Measurements from ENCODE around the gene KRTAP5-3. TPM values are rescaled to one million over a fixed set of nuclear protein-coding genes. Genes with fewer than 3 reads are reported as not detected.

Gene KRTAP5-3
- total and polyA plus RNA-seq, 9 of the 15 experiments (the other 6 are each of a cell fraction or from before 2014, with no cell fraction given): not detected

DNA sequence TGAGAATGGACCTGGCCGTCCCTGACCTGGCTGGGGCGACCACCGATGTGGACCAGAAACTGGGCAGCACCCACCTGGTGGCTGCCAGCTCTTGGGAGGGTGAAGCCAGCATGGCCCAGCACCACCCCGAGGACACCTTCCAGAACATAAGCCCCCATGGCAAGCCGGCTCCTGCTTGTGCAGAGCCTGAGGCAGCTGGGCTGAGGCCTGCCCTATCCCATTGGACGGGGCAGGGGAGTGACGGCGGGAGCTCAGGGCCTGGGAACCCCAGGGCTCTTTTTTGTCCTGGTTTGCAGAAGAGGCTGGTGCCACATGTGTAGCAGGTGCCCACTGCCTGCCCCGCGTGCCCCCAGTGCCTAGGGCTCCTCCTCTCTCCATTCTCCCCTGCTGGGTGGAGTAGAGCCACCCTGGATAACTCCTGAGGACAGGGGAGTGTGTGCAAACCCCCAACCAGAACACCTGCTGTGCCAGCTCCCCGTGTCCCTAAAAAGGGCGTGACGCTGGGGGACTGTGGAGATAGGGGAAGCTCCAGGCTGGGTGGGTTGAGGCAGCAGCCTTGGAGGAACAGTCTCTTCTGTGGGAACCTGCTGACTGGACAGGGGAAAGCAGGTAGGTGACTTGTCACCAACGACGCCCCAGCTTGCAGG lies 48.1 kb downstream of the KRTAP5-3 start:
- H3K9ac ChIP-seq (ENCODE audit: insufficient read depth in 1 of 2, low read depth in 2 of 2, low read length in 2 of 2): no peak overlapping the region
- ATAC-seq (no peak), FAIRE-seq (no peak), DNase-seq (ENCODE audit: extremely low read depth in 1 of 4, low spot score in 3 of 4) (no peak)
- peaks cover 29% of the 10 kb centered on the region for H4K20me1 ChIP-seq (replicated peaks; ENCODE audit: control insufficient read depth, insufficient read depth, low read length)
- H3K4me1 ChIP-seq (replicated peaks in 1 of 2; ENCODE audit: control insufficient read depth in 2 of 2, insufficient read depth in 2 of 2, low read length in 2 of 2): peaks cover 0 to 52% of the 10 kb centered on the region in 2 experiments; a peak in 3 of 5 replicates
- ChIA-PET POLR2A (interaction anchor here (0.7 kb wide), 1 partner anchor 25 kb away, joined by 3 read pairs; the partner anchor contains the start of gene KRTAP5-1), CTCF (ENCODE audit: low intra/inter-chr PET ratio) (interaction anchor here (1.6 kb wide), 1 partner anchor 13 kb away, joined by 5 read pairs; no protein-coding TSS in a partner anchor)
- peaks cover 0 to 41% of the 10 kb centered on the region in 2 experiments; a peak in 2 of 5 replicates for H3K27me3 ChIP-seq (ENCODE audit: control insufficient read depth in 2 of 2, insufficient read depth in 2 of 2, low read length in 2 of 2)
- H3K9me3 ChIP-seq (replicated peaks; ENCODE audit: control insufficient read depth, insufficient read depth, low read depth, low read length): no peaks in the 10 kb centered on the region
- no peak overlapping the region for H3K27ac ChIP-seq (ENCODE audit: extremely low read depth, low read depth, low read length)
- no peaks in the 10 kb centered on the region for H3K79me2 ChIP-seq (ENCODE audit: control insufficient read depth, insufficient read depth, low read length)
- WGBS (ENCODE audit: insufficient coverage, low coverage, missing lambda C conversion rate): 7% methylated on average over 14 of the region's 15 CpGs
- H3K9me1 ChIP-seq (ENCODE audit: control insufficient read depth, insufficient read depth, low read length): no peaks in the 10 kb centered on the region
- no peak overlapping the region for H3K4me3 ChIP-seq
- no TSS peak for BruUV-seq (replicated peaks)
- H2AFZ ChIP-seq (ENCODE audit: low read depth, low read length): no peak overlapping the region
- intact Hi-C loops (cut with micrococcal nuclease): no loop called here
- no peak overlapping the region for H3K4me2 ChIP-seq (ENCODE audit: insufficient read depth, low read length)
- no peaks in the 10 kb centered on the region for H3K36me3 ChIP-seq (ENCODE audit: control insufficient read depth, insufficient read depth, low read length)
- in situ Hi-C loops (cut with MboI): no loop called here
- TF ChIP-seq PCBP2 (IDR thresholded peaks at IDR 0.05; ENCODE audit: low read depth, low read length, poor library complexity, severe bottlenecking) (no peak), ARID3B (CRISPR knock-in tag; IDR thresholded peaks at IDR 0.05; ENCODE audit: borderline replicate concordance) (no peak), TBL1XR1 (IDR thresholded peaks at IDR 0.05; ENCODE audit: low read length in 2 of 2) (no peak), MYC (IDR thresholded peaks at IDR 0.05; ENCODE audit: low read depth, low read length) (no peak), MYC (CRISPR knock-in tag; IDR thresholded peaks at IDR 0.05; ENCODE audit: borderline replicate concordance, low read depth) (no peak), CAMTA2 (CRISPR knock-in tag; conservative IDR thresholded peaks at IDR 0.05) (no peak), ZNF224 (CRISPR knock-in tag; IDR thresholded peaks at IDR 0.05) (no peak), MEF2A (IDR thresholded peaks at IDR 0.05; ENCODE audit: control insufficient read depth, low read depth, low read length) (no peak), MTA1 (IDR thresholded peaks at IDR 0.05; ENCODE audit: borderline replicate concordance) (no peak), ZNF165 (CRISPR knock-in tag; IDR thresholded peaks at IDR 0.05; ENCODE audit: borderline replicate concordance) (no peak), ZSCAN32 (CRISPR knock-in tag; IDR thresholded peaks at IDR 0.05) (no peak), TRIM25 (IDR thresholded peaks at IDR 0.05; ENCODE audit: borderline replicate concordance) (no peak), ZZZ3 (IDR thresholded peaks at IDR 0.05) (no peak), ID3 (CRISPR knock-in tag; IDR thresholded peaks at IDR 0.05) (no peak), ID3 (tag; IDR thresholded peaks at IDR 0.05) (no peak)

Measured in K562 (cell line).